SU-DHL-6 (cell line): ENCODE measurements around the gene PIBF1.

Experiments used
- H2AFZ ChIP-seq: fragments of 200-600 bp; sonication (generic); 2 replicates; pipeline ENCODE4 v1.6.1; 2014; ENCODE audit warnings: low read depth, mild to moderate bottlenecking, moderate library complexity, mixed read lengths, antibody characterized with exemption, low read length; ENCODE audit not compliant: severe bottlenecking
- H3F3A ChIP-seq: fragments of 200-600 bp; shearing (Covaris generic); 2 replicates; pipeline ENCODE4 v1.6.0; 2016; ENCODE audit warnings: antibody characterized with exemption, mild to moderate bottlenecking; ENCODE audit not compliant: insufficient read depth
- H3K27ac ChIP-seq: fragments of 200-600 bp; sonication (generic); 2 replicates; pipeline ENCODE4 v1.5.1; 2016; ENCODE audit warnings: low read depth, mild to moderate bottlenecking, low read length, moderate library complexity, mixed read lengths
- H3K27me3 ChIP-seq: fragments of 200-600 bp; sonication (generic), shearing (Covaris generic); 2 replicates; pipeline ENCODE4 v1.6.0; 2014; ENCODE audit warnings: mild to moderate bottlenecking, low read length
- H3K36me3 ChIP-seq: fragments of 200-600 bp; sonication (generic); 2 replicates; pipeline ENCODE4 v1.6.1; 2014; ENCODE audit warnings: mild to moderate bottlenecking, low read length, mixed read lengths
- H3K4me2 ChIP-seq: fragments of 300-600, 200-600 bp; shearing (Covaris generic), sonication (generic); 2 replicates; pipeline ENCODE4 v1.6.0; 2014; ENCODE audit warnings: low read length, low read depth, mild to moderate bottlenecking; ENCODE audit not compliant: poor library complexity, severe bottlenecking
- H3K4me3 ChIP-seq: fragments of 200-600 bp; sonication (generic); 2 replicates; pipeline ENCODE4 v1.5.1; 2014; ENCODE audit warnings: antibody characterized with exemption, low read length, mild to moderate bottlenecking, mixed read lengths; ENCODE audit not compliant: insufficient read depth, poor library complexity, severe bottlenecking
- H3K79me2 ChIP-seq: fragments of 200-600 bp; sonication (generic); 2 replicates; pipeline ENCODE4 v1.6.1; 2014; ENCODE audit warnings: mild to moderate bottlenecking, low read length, moderate library complexity; ENCODE audit not compliant: insufficient read depth
- H3K9ac ChIP-seq: fragments of 200-600 bp; sonication (generic); 2 replicates; pipeline ENCODE4 v1.7.0; 2014; ENCODE audit warnings: mild to moderate bottlenecking, low read length
- H3K9me2 ChIP-seq: fragments of 200-600 bp; sonication (generic); replicated peaks from 2 replicates; pipeline ENCODE4 v1.6.1; 2014; ENCODE audit warnings: low read length; ENCODE audit not compliant: insufficient read depth
- H3K9me3 ChIP-seq: fragments of 200-600 bp; sonication (generic); 2 replicates; pipeline ENCODE4 v1.6.1; 2014; ENCODE audit warnings: low read length, mixed read lengths; ENCODE audit not compliant: insufficient read depth
- H4K20me1 ChIP-seq: fragments of 200-600 bp; sonication (generic); 2 replicates; pipeline ENCODE4 v1.6.1; 2014; ENCODE audit warnings: low read depth, mild to moderate bottlenecking, antibody characterized with exemption, low read length, moderate library complexity, mixed read lengths
- EZH2phosphoT487 ChIP-seq: fragments of 200-600 bp; sonication (generic), shearing (Covaris generic); conservative IDR thresholded peaks from 2 replicates; pipeline ENCODE4 v1.6.1; 2018; ENCODE audit warnings: mild to moderate bottlenecking, antibody characterized with exemption, low read length, moderate library complexity, mixed read lengths
- TF ChIP-seq, protein P1 (sequence below): fragments of 200-600 bp; sonication (generic); IDR thresholded peaks from one replicate; pipeline ENCODE4 v1.5.1; 2017; ENCODE audit warnings: antibody characterized with exemption, mild to moderate bottlenecking, low read length, moderate library complexity; ENCODE audit not compliant: insufficient read depth, poor library complexity, severe bottlenecking

PIBF1 gene

DNA sequence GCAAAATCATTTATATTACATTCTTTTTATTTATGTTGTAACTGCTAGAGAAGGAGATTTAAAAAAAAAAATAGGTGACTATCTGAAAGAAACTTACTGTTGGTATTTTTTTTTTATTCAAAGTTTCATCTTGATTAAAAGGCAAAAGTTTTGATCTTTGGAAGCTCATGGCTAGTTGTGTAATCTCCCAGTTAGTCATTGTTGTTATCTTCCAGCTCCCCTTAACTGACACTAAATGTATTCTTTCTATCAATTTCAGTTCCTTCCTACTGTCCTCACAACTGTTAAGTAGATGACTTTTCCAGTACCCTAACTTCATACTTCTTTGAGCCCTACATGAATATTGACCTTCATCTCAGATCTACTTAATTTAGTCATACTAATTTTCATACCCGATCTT, 71.1 kb downstream of the PIBF1 start:
- Histone ChIP-seq H3K9me2 (no peaks in the 10 kb centered on the region), H3F3A (no peaks in the 10 kb centered on the region), H3K9ac (no peak overlapping the region), H3K36me3 (peaks cover 14% of the 10 kb centered on the region; the same call in 1 of the 2 replicates), H4K20me1 (no peaks in the 10 kb centered on the region), H3K4me2 (no peak overlapping the region), H3K4me3 (no peak overlapping the region), H3K9me3 (no peaks in the 10 kb centered on the region), H3K79me2 (no peaks in the 10 kb centered on the region), H3K27ac (no peak overlapping the region), H2AFZ (no peak overlapping the region), H3K27me3 (no peaks in the 10 kb centered on the region)
- TF ChIP-seq, protein P1, sequence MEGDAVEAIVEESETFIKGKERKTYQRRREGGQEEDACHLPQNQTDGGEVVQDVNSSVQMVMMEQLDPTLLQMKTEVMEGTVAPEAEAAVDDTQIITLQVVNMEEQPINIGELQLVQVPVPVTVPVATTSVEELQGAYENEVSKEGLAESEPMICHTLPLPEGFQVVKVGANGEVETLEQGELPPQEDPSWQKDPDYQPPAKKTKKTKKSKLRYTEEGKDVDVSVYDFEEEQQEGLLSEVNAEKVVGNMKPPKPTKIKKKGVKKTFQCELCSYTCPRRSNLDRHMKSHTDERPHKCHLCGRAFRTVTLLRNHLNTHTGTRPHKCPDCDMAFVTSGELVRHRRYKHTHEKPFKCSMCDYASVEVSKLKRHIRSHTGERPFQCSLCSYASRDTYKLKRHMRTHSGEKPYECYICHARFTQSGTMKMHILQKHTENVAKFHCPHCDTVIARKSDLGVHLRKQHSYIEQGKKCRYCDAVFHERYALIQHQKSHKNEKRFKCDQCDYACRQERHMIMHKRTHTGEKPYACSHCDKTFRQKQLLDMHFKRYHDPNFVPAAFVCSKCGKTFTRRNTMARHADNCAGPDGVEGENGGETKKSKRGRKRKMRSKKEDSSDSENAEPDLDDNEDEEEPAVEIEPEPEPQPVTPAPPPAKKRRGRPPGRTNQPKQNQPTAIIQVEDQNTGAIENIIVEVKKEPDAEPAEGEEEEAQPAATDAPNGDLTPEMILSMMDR: no peak
- no peak for TF ChIP-seq EZH2phosphoT487

DNA sequence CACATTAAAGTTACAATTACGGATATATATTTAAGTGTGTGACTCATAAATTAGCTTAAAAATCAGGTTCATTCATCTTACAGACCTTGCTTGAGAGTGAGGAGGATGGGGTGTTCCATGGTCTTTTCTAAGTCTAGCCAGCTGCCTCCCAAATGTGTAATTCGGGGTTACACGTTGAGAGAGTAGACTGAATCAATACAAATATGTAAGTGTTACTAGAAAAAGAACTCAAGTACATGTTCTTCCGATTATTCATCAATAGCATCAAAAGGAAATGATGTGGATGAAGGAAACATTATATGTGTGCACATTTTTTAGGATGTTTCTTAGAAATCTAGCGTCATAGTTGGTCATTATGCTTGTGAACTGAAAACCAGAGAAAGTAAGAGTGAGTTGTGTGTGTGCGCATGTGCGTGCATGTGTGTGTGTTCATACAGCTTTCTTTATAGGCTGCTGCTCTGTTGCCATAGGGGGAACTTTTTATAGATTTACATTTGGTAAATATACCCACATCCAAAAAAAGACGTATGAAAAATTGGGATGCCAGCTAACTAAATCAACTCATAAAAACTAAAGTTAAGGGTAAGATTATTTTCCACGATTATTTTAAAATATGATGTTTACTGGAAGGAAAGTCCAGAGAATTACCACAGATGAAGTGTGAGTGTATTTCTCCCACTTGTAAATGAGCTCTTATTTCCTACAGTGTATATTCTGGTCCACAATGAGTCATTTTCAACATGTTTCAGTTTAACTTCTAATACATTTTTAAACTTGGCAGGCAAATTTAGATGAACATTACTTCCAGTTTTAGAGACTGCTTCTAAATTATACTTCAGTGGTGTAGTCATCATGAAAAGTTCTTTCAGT, 82.4 kb downstream of the PIBF1 start:
- Histone ChIP-seq H3K27ac (no peak overlapping the region), H3K27me3 (no peaks in the 10 kb centered on the region), H3K36me3 (peaks cover 14% of the 10 kb centered on the region; the same call in 1 of the 2 replicates), H3K4me2 (no peak overlapping the region), H3F3A (no peaks in the 10 kb centered on the region), H2AFZ (no peak overlapping the region), H3K9me2 (no peaks in the 10 kb centered on the region), H3K4me3 (no peak overlapping the region), H3K9me3 (no peaks in the 10 kb centered on the region), H3K79me2 (no peaks in the 10 kb centered on the region), H3K9ac (no peak overlapping the region), H4K20me1 (0 out of 2 replicates have a peak, but pooled peaks cover under 1% of the 10 kb centered on the region)
- no peak for TF ChIP-seq EZH2phosphoT487
- TF ChIP-seq, protein P1: no peak

DNA sequence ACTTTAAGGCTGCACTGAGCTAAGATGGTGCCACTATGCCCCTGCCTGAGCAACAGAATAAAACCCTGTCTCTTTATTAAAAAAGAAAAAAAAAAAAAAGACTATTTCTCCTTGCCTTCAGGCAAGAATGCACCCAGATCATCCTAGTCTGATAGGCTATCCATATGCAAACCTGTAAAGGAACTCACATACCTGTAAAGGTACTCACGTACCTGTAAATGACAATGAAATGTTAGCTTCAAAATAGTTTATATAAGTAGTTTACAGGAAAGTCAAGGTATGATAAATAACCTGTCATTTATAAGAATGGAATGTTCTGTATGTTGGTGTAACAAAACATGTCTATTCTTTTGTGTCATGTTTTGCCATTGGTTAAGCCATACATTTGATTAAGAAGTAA, 86.3 kb downstream of the PIBF1 start:
- Histone ChIP-seq H3F3A (no peaks in the 10 kb centered on the region), H3K9me3 (no peaks in the 10 kb centered on the region)
- TF ChIP-seq, protein P1: no peak
- no peak for TF ChIP-seq EZH2phosphoT487

More for the DNA sequence above, 86.3 kb downstream of the PIBF1 start:
- Histone ChIP-seq H3K4me2 (no peak overlapping the region), H3K4me3 (no peak overlapping the region), H4K20me1 (no peaks in the 10 kb centered on the region), H3K36me3 (peaks cover 12% of the 10 kb centered on the region; the same call in 1 of the 2 replicates), H3K27ac (no peak overlapping the region), H3K27me3 (no peaks in the 10 kb centered on the region), H3K9ac (no peak overlapping the region), H3K9me2 (no peaks in the 10 kb centered on the region), H2AFZ (no peak overlapping the region), H3K79me2 (no peaks in the 10 kb centered on the region)
